ENCODE results near the gene AOPEP.
"Not testable (repeated sequence)": the region's sequence is repeated elsewhere in the genome, so short reads cannot be mapped to it uniquely, and the experiment has no call there.

AOPEP gene

GRCh38 chr9:95003689-95004410, 277.4 kb downstream of the AOPEP start:
- no peak for DNase-seq

- DNase-seq: no peak
These were observed 278.1 kb downstream of the AOPEP start for GRCh38 chr9:95004411-95005277.

DNA sequence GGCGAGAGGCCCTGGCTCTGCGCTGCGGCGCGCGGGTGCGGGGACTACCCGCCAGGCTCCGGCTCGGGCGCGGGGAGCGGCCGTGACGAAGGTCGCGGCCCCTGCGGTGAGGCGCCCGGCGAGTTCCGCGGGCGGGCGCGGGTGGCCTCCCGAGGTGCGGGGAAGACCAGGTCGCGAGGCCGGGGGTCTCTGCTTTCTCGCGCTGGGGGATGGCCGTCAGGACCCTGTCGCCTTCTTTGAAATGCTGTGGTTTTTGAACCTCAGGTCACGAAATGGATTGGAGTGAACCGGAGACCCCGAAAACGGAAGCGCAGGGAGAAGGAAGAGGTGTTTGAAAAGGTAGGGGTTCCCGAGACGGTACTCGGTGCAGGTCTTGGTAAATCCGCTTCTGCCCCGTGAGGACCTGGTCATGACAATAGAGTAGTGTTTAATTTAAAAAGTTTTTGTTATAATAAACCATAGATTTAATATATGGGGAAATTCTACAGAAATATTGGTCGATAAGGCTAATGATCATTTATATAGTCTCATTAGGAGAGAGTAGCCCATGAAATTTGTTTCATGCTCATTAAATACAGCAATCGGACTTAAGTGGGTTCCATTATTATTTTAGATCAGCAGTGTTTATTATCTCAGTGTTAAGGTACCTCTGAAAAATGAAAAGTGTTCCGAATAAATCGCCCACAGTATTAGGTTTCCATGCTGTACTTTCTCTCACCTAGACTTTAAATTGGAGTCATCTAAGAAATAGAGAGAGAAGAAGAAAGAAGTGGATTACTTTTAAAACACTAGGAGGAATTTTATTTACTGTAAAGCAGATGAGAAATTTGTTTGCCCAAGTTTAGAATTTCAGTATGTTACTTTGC, 279.0 kb downstream of the AOPEP start:
- no peak for DNase-seq

GRCh38 chr9:95007226-95007869, 280.8 kb downstream of the AOPEP start:
- no peak for DNase-seq

GRCh38 chr9:95008151-95008771, 281.8 kb downstream of the AOPEP start:
- no peak for DNase-seq

DNA sequence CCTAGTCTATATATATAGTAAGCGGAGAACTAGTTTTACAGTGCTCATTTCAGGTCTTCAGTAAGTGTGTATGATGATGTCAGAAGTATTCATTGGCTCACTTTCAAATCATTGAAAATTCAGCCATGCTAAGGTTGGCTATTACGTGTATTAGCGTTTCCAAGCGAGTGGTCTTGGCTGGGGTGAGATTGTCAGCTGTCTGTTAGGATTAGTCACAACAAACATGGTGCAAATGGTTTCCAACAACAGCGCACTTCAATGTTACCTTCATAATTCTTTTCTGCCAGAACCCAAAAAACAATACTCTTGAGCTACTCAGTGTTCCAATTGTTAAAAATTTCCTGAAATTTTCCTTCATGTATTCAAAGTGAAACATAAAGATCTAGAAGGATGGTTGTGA, 283.0 kb downstream of the AOPEP start:
- no peak for DNase-seq

DNA sequence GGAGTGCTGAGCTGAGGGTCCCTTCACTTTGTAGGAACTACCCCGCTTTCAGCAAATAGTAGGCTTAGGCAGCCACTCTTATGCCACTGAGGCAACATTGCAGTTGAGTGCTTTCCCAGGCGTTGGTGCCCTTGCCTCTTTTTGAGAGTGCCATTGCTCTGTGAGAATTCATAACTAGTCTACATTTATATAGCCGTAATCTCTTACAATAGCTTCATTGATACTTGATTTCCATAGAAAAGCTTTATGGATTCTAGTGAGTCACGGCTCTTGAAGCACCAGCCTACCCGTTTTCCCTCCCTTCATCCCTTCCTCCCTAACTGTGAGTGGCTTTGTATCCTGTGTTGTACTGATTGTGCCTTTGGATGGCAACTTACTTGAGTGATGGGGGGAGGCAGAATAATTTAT, 283.9 kb downstream of the AOPEP start:
- no peak for DNase-seq

DNA sequence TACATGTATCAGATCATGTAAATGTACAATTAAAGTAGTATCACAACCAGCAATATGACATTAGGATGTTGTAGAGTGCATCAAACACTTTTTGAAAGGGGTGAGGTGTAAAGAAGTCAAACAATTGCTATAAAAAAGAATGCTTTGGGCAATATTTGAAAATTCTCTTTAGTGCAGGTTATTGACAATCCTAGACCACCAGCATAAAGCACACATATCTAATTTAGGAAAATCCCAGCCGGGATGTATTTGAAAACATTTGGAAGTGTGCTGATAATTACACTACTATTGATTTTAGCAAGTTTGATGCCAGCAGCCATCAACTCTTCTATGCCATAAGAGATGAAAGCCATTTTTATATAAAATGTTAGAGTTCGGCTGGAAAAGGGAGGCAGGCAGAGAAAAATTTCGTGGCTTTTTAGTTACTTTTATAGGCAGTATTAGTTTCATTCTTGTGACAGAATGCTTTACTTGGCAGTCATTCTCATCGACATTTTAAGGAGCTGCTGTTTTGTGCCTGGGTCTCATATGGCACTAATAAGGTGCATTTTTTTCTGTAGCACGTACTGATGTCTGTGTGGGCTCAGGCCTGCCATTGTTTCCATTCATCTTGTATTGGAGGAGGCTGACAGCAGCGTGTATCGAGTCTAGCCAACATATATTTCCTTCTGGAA, 285.7 kb downstream of the AOPEP start:
- DNase-seq: no peak

- no peak for DNase-seq
These were observed 286.4 kb downstream of the AOPEP start for GRCh38 chr9:95012902-95013301.

GRCh38 chr9:95014917-95015316, 288.4 kb downstream of the AOPEP start:
- no peak for DNase-seq

- no peak for DNase-seq
These were observed 289.1 kb downstream of the AOPEP start for GRCh38 chr9:95015569-95015968.

GRCh38 chr9:95017062-95017461, 290.6 kb downstream of the AOPEP start:
- DNase-seq: no peak

DNA sequence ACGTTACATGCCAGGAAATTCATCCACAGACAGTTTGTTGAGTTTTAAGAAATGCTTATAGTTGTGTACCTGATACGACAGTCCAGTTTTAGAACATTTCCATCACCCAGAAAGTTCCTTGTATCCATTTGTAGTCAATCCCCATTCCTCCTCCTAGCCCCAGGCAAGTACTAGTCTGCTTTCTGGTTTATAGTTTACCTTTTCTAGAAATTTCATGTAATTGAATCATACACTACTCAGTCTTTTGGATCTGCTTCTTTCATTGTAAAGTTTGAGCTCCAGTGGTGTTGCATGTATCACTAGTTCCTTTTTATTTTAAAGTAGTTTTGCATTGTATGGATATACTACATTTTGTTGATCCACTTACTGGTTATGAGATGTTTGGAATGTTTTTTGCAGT, 291.2 kb downstream of the AOPEP start:
- DNase-seq: no peak

- no peak for DNase-seq
These were observed 291.8 kb downstream of the AOPEP start for GRCh38 chr9:95018099-95018936.

- not testable (repeated sequence) for DNase-seq
These were observed 294.1 kb downstream of the AOPEP start for GRCh38 chr9:95020644-95021043.

DNA sequence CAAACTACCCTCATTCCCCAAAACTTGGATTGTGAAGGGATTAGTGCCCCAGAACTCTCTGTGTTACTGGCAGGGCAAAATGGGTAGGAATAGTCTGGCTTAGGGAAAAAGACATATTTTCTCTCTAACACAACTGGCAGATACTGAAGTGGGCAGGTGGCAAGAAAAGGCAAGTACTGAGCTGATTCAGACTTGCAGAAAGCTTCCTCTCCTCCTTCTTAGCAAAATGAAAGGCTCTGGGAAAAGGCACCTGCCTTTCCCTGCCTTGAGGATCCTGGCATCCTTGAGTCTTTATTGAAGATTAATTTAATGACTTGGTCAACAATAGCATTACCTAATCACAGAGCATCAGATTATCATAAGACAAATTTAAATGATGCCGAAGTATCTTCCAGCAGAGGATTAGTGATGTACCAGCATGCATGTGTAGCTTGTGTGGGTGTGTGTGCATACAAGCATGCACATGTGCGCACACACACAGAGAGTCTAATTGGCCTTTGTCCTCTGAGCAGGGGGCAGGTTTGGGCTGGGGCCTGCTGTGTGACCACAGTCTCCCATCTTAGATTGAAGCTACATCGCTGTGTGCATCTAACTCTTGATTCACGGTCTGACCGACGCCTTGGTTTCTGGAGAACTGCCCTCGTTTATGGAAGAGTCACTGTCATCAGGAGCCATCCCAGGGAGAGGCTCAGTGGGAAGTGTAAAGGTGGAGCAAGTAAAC, 294.8 kb downstream of the AOPEP start:
- DNase-seq: no peak

GRCh38 chr9:95022657-95023056, 296.2 kb downstream of the AOPEP start:
- DNase-seq: no peak

- DNase-seq: no peak
These were observed 296.9 kb downstream of the AOPEP start for GRCh38 chr9:95023217-95024003.

GRCh38 chr9:95024097-95024671, 297.7 kb downstream of the AOPEP start:
- DNase-seq: no peak

All from cerebellar nuclear complex (tissue), 1 donor.